Measurements from ENCODE around the gene TMEM131L.
"Not testable (repeated sequence)": the region's sequence is repeated elsewhere in the genome, so short reads cannot be mapped to it uniquely, and the experiment has no call there.

Gene TMEM131L

GRCh38 chr4:153589703-153590595, 123.8 kb downstream of the TMEM131L start:
- DNase-seq: no peak

DNA sequence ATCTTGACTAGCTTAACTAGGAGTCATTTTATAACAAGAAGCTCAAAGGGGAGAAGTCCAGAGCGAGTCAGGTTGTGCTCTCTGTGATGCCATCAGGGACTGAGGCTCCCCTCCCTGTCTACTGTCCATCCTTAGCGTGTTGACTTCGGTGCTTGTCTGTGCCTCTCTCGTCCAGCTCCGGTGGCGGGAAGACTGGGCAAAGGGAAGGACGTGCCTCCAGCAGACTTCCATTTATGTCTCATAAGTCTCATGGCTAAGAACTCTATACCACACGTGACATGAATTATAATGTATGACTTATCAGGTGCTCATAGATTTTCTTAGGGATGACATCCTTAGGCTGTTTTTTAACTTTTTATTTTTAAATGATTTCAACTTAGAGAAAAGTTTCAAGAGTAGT, 125.3 kb downstream of the TMEM131L start:
- DNase-seq: no peak

DNA sequence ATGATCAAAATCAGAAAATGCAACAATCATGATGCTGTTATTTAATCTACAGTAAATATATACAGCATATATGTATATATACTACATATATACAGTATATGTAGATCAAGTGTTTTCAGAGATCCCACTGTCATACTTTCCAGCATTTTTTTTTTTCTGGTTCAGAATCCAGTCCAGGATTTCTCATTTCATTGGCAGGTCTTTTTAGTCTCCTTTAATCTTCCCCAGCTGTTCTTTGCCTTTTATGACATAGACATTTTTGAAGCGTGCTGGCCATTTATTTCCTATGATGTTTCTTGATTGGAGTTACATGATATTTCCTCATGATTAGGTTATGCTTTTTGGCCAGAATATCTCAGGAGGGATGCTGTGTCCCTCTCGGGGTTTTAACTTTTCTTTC, 125.9 kb downstream of the TMEM131L start:
- no peak for DNase-seq

DNA sequence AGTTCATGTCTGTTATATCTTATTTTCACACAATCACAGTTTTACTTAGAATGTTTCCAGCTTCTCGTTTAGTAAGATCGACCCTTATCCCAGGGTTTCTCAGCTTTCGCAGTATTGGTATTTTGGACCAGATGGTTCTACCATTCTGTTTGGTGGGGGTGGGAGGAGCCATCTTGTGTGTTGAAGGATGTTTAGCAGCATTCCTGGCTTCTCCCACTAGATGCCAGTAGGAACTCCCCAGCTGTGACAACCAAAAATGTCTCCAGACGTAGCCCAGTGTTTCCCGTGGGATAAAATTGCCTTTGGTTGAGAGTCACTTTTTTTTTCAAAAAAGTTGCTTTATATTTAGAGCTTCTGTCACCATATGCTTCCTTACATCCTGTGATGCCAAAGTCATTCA, 127.0 kb downstream of the TMEM131L start:
- no peak for DNase-seq

DNA sequence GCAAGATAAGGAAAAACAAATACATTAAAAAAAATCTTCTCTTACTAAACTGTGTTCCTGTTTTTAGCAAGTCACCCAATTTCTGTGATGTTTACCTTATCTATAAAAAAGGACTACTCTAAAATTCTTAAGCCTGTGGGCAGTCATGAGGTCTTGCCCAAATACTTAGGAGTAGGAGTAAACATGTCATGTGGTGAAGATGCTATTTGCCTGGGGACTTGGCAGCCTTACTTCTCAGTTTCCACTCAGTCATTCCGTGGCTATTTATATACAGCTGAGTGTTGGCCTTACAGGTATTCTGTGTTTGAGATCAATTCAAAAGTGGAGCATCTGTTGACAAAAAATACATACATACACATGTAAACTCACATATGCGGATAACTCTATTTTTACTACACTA, 128.1 kb downstream of the TMEM131L start:
- no peak for DNase-seq

GRCh38 chr4:153595894-153596601, 129.9 kb downstream of the TMEM131L start:
- no peak for DNase-seq

- DNase-seq: no peak
Observed at GRCh38 chr4:153602758-153603157, 136.6 kb downstream of the TMEM131L start.

DNA sequence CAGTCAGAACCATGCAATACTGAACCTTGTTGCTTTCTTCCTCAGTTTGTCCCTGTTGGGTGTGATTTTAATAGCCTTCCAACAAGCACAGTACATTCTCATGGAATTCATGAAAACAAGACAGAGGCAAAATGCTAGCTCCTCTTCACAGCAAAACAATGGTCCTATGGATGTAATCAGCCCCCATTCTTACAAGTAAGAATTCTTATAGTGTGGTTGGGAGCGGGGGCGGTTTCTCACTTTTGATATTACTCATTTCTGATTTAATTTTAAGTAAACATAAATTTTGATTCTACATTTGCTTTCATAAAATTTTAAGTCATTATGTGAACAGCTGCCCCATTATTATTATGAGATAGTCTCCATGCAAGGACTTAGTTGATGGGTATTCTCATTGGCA, 137.1 kb downstream of the TMEM131L start:
- no peak for DNase-seq

DNA sequence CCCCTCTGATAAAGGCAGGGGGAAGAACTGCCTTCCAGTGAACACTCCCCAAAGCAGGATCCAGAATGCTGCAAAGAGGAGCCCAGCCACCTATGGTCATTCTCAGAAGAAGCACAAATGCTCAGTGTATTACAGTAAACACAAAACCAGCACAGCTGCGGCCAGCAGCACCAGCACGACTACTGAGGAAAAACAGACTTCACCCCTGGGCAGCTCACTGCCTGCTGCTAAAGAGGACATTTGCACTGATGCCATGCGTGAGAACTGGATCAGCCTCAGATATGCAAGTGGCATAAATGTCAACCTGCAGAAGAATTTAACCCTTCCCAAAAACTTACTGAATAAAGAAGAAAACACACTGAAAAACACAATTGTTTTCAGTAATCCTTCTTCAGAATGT, 137.7 kb downstream of the TMEM131L start:
- no peak for DNase-seq

- DNase-seq: not testable (repeated sequence)
Observed at GRCh38 chr4:153609070-153609469, 142.9 kb downstream of the TMEM131L start.

GRCh38 chr4:153610623-153611376, 144.6 kb downstream of the TMEM131L start:
- DNase-seq: no peak

- no peak for DNase-seq
Observed at GRCh38 chr4:153611679-153612078, 145.5 kb downstream of the TMEM131L start.

GRCh38 chr4:153612878-153613277, 146.7 kb downstream of the TMEM131L start:
- no peak for DNase-seq

GRCh38 chr4:153616006-153616555, 149.9 kb downstream of the TMEM131L start:
- DNase-seq: no peak

DNA sequence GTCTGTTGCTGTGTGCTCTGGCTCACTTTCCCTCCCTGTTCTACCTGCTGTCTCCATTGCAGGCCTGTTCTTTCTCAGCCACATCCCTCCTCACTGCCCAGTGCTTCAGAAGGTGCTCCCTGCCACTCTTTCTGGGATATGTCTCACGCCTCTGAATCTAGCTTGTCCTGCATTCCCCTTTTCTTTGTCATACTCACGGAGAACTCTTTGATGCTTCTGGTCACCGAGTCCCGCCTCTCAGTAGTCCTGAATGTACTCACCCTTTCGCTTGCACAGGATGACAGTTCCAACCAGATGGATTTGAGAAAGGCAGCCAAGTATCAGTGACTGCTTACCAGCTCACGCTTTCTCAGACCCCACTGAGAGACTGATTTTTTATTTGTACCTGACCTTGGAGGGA, 152.7 kb downstream of the TMEM131L start:
- DNase-seq: no peak

DNA sequence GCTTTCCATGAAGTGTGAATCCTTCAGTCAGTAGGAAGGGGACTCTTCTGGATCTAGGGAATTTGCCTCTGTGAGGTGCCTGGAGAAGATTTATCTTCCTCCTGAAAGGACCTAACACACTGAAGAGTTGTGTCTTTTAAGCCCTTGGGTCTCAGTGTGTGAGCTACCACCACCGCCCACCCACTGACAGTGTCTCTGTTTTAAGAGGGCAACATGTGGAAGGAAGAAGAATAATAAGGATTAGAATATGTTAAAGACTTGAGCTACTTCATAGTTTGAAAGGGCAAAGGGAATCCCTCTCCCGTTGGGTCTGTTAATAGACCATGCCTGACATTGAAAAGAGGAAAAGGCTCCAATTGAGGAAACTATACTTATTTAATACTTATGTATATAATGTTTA, 153.7 kb downstream of the TMEM131L start:
- no peak for DNase-seq

DNA sequence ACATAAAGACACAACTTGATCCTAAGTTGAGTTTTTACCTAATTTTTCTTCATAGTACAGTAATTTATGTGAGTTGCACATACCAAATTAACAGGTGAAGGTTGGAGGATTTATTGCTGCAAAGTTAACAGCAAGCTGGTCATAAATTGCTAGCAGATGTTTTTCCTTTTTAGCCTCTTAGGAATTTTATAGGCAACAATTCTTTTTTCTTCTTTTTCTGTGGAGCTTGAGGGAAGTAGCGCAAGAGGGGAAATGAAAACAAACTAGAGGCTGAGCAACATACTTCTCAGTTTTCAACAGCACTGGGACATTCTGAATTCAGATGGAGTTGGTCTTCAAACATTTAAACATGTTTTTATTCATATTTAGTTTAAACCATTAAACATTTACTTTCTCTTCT, 154.2 kb downstream of the TMEM131L start:
- DNase-seq: no peak

- DNase-seq: no peak
Observed at GRCh38 chr4:153622093-153622492, 155.9 kb downstream of the TMEM131L start.

DNA sequence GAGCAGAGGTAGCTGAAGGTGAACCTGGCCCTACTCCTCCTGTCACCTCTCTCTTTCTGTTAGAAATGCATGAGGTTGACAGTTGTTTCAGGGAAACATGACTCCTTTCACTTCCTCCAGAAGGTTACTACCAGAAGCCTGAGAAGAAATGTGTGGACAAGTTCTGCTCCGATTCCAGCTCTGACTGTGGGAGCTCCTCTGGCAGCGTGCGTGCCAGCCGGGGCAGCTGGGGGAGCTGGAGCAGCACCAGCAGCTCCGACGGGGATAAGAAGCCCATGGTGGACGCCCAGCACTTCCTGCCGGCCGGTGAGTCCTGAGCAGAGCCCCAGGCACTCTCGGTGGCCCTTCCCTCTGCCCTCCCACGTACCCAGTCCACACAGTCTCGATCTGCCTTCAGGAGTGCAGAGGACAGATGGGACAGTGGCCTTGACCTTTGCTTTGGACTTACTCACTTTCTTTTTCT, 156.6 kb downstream of the TMEM131L start:
- DNase-seq: no peak

- DNase-seq: no peak
Observed at GRCh38 chr4:153623491-153623890, 157.3 kb downstream of the TMEM131L start.

DNA sequence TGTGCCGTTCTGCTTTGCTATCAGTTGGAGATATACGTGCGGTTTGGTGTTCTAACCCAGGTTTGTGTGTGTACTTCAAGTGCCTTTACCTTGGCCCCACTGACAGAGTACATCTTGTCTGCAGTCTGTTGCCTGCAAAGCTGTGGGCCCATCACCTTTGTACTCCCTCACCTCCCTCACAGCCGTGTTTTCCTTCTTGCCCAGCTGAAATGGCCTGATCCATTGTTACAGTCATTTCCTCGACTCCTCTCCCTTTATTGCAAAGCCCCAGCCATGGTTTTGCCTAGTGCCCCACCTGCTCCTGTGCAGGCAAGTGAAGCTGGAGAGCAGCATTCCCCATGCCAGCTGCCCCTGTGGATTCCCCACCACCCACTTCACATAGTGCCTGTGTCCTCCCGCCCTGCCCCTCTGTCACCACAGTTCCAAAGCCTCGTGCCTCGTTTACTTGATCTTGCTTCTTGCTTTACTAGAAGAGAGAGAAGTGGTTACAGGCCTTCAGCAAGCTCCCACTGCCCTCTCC, 162.7 kb downstream of the TMEM131L start:
- DNase-seq: no peak

GRCh38 chr4:153629776-153630175, 163.6 kb downstream of the TMEM131L start:
- DNase-seq: no peak

All from CD4-positive, alpha-beta T cell treated with Interleukin-15 for 1 hour (primary cell).